HG03457 (cell line): ENCODE measurements around the gene NPW.
"Not testable (repeated sequence)": the region's sequence is repeated elsewhere in the genome, so short reads cannot be mapped to it uniquely, and the experiment has no call there.

ENCODE experiments used
- ATAC-seq: cut with Tn5 transposase; IDR thresholded peaks from one replicate; pipeline ENCODE4 v1.9.1; 2021; ENCODE audit warnings: moderate number of reproducible peaks; ENCODE audit not compliant: unreplicated experiment

Gene NPW

DNA sequence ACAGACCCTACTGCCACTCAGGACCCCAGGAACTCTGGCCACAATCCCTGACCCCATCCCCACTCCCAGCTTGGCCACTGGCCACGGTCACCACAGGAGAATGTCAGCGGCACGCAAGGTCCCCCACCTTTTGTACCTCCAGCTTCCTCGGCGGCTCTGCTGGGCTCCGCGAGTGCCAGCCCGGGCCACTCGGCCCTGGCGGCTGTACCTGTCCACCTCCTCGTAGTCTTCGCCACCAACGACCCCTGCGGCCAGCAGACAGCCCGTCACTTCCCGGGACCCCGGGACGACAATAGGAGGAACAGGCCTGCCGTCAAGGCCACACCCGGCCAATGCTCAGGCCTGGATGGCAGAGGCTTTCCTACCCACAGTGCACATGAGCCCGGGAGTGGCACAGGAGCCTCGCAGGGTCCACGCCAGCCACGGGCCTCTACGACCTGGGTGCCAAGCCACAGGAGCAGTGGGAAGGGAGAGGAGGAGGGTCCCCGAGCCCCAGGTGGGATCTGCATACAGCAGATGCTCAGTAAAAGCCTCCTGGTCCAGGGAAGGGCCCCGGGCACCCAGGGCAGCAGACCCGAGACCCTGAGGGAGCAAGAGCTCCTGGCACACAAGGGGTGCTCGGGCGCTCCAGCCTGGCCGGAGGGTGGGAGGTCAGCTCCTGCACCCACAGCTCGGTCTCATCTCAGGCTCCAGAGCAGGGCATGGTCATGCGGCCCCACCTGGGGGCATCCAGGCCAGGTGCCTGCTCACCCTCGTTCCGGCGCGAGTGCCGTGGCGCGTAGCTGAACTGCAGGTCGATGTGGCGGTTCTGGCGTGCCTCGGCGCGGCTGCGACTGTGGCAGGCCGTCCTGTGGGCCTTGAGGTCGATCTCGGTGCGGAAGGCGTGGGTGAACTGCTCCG lies 17.9 kb upstream of the NPW start:
- ATAC-seq = no peak

- ATAC-seq = no peak
Observed at GRCh38 chr16:2002406-2003230, 17.0 kb upstream of the NPW start.

DNA sequence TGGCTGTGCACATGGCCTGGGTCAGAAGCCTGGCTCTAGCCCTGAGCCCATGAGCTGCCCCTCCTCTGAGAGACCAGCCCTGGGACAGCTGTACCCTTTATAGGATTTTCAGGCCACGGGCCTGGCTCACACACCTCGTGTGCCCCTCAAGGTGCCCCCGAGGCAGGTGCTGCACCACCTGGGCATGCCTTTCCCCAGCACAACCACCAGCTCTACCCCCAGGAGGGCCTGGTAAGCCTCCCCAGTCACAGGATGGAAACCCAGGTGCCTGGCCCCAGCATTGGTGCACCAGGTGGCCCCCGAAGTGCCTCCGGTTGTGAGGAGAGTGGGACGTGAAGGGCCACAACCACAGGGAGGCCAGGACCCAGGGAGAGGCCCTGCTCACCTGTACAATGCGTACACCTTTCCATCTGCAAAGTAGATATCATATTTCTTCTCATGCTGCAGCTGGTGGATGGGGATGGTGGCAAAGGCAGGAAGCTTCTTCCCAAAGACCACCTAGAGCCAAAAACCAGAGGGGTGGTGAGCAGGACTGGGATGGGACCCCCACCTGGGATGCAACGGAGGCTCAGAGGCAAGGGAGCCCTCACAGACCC lies 16.3 kb upstream of the NPW start:
- ATAC-seq = no peak

- ATAC-seq = no peak
Observed at GRCh38 chr16:2003827-2004641, 15.6 kb upstream of the NPW start.

DNA sequence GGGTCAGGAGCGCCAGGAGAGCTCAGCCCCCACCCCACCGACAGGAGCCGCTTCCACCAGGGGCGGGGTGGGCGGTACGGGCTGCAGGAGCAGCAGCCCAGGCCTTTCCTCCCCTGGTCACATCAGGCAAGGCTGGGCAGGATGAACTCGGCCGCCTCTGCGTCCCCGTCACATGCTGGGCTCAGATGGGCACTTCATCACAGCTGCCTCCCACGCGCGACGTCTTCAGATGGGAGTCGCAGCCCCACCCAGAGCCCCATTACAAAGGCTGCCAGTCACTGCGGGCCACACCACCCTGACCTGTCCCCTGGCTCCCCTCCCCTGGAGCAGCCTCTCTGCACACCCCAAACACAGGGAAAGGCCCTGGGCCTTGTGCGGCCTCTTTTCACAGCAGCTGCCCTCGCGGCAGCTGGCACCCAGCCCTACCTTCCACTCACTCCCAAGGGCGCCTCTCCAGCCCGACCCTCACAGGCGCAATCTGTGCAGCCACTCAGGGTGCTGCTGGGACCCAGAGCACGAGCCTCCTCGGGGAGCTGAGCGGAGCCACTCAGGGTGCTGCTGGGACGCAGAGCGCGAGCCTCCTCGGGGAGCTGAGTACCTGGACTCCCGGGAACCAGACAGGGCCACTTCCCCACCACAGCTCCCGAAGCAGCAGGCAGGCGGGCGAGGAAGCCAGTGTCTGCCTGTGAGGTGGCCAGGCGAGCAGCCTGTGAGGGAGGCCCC lies 14.6 kb upstream of the NPW start:
- ATAC-seq = no peak

DNA sequence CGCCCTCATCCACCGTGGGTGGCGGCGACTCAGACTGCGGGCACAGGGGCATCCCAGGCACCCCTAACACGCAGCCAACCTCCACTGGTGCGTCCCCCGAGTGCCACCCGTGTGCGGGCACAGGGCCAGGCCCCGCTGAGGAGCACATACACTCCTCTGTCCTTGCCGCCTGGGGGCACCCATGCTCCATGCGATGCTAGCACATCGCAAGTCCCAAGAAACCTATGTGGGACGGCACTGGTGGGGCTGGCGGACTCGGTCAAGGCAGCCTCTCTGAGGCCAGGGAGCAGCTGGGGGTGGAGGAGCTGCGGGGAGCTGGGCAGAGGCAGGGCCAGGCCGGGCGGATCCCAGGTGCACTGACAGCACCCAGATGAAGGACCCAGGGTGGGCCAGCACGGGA lies 13.9 kb upstream of the NPW start:
- ATAC-seq = no peak

GRCh38 chr16:2006317-2006716 lies 13.3 kb upstream of the NPW start:
- no peak for ATAC-seq

DNA sequence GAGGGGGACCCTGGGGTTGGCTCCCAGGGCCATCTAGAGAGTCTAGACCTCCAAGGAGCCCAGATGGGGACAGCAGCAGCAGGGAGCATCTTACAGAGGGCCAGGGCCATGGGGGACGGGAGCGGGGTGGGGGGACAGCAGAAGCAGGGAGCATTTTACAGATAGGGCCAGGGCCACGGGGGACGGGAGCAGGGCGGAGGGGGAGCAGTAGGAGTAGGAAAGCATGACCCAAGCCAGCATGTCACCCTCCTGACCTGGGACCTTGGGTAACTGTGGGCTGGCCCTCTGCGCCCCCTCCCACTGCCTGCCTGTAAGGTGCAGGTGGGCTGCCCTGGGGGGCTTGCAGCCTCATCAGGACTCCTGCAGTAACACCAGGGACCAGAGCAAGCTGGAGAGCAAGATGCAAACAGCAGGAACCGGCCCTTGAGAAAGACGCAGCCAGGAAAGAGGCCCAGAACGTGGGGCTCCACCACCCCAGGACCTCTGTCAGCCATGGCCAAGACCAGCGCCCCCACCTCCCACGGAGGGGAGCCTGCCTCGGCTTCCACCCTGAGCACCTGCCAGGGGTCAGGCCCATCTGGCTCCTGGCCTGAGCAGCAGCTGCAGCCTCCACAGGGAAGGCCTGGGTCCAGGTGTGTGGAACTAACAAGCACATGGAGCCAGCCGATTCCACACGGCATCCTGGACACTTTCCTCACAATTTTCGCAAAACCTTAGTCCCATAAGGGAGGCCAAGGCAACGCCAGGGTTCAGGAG lies 12.3 kb upstream of the NPW start:
- no peak for ATAC-seq

GRCh38 chr16:2008009-2008526 lies 11.5 kb upstream of the NPW start:
- ATAC-seq = no peak

DNA sequence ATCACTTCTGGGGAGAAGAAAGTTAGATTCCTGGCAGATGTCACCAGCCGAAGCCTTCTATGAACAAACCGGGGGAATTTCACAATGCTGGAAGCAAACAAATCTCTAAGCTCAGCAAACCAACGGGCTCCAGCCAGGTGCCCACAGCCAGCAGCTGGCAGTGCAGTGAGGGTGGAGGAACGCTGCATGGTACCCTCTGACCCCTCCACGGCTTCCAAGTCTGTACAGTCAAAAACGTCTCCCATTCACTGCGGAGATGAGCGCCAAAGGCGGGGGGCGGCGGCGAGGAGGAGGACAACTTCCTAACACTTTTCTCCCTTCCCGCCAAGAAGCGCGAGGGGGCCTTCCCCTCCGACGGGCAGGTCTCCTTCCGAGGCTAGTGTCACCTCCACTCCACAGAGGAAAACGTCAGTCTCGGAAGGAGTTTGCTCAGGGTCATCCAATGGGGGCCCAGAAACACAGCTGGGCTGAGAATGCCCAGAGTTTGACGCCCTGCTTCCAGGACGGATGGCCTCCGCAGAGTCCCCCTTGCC lies 10.9 kb upstream of the NPW start:
- no peak for ATAC-seq

DNA sequence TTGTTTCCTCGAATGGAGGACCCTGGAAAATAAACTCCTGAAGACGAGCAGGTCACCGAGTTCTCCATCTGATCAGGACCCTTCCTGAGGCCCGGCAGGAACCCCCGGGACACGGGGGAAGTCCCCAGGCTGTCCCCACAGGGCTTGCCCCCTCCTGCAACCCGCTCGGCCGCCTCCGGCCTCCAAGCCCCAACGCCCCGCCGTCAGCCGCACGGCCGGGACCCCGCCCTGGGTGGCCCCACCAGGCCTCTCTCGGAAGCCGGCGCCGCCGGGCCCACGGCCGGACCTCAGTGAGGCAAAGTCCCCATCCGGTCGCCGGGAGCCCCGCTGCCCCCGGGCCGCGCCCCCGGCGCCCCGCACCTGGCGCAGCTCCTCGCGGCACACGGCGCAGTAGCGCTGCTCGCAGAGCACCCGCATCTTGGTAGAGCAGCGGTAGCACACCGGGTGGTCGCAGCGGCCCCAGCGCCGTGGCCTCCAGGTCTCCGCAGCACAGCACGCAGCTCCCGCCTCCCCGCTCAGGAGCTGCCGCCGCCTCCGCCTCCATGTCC lies 10.3 kb upstream of the NPW start:
- peak; percentile 31 for ATAC-seq

DNA sequence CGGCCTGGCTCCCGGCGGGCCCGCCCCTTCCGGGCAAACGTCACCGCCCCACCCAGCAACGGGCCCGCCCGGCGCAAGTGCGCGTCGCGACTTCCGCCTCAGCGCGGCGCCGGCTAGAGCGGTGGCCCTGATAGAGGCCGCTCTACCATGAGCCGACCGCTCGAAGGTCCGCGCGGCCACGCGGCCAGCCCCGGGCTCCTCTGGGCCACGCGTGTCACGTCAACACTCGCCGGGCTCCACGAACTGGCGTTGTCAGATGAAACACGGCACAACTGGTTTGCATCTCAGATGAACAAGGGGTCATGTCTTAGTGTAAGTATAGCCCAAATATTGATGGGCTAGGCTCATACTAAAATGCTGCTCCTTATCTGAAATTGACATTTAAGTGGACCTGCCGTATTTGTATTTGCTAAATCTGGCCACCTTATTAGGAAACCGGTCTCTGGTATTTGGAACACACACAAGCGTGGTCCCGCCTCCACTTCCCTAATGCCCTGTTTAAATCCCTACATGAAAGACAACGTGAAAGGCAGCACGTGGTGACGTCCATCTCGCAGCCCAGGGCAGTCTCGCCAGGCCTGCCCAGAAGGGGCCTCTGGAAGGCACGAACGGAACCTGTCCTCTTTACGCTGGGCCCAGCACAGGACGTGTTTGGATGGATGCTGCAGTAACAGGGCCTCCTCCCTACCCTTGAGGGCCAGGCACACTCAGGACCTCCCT lies 9.6 kb upstream of the NPW start, which contains the start of gene ZNF598:
ZNF598 (minus strand) TSS at position 31 of the 720 bp plus-strand sequence.
- peak; percentile 60 for ATAC-seq

DNA sequence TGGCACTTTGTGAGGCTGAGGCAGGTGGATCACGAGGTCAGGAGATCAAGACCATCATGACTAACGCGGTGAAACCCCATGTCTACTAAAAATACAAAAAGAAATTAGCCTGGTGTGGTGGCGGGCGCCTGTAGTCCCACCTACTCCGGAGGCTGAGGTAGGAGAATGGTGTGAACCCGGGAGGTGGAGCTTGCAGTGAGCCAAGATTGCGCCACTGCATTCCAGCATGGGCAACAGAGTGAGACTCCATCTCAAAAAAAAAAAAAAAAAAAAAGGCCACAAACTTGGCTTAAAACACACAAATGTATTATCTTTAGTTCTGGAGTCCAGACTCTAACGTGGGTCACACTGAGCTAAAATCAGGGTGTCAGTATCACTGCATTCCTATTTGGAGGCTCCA lies 7.9 kb upstream of the NPW start:
- not testable (repeated sequence) for ATAC-seq

GRCh38 chr16:2013527-2013926 lies 6.1 kb upstream of the NPW start:
- no peak for ATAC-seq

DNA sequence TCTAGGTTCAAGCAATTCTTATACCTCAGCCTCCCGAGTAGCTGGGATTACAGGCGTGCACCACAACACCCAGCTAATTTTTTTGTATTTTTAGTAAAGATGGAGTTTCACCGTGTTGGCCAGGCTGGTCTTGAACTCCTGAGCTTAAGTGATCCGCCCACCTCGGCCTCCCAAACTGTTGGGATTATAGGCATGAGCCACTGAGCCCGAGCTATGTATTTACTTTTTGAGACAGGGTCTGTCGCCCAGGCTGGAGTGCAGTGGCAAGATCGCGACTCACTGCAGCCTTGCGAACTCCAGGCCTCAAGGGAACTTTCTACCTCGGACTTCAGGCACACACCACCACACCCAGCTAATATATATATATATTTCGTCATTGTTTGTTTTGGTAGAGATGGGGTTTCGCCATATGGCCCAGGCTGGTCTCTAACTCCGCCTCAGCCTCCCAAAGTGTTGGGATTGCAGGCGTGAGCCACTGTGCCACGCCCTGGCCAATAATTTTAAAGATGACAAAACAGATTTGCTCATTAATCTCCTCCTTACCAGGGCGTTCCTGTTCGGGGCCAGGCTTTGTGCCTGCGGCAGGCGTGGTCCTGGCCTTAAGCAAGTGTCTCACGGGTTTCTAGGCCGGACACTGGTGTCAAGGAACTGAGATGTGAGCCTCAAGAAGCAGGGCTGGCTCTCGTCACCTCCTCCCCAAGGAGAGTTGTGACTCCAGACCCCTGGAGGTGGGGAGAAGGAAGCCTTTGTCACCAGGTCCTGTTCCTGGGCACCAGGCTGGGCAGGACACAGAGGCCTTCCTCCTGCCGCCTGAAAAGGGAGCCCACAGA lies 4.3 kb upstream of the NPW start:
- ATAC-seq = no peak

DNA sequence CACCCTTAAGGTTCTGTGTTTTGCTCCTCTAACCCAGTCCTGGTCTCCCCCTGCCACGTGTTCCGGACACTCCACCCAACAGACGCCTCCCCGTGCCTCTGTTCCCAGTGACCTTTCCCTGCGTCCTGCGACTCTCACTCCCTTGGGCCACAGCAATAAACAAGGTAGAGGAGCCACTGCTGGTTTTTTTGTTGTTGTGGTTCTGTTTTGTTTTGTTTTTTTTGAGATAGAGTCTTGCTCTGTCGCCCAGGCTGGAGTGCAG lies 3.7 kb upstream of the NPW start:
- no peak for ATAC-seq

GRCh38 chr16:2016407-2016922 lies 3.1 kb upstream of the NPW start:
- no peak for ATAC-seq
